Measurements from ENCODE around the gene ZNF318.
"Not testable (repeated sequence)": the region's sequence is repeated elsewhere in the genome, so short reads cannot be mapped to it uniquely, and the experiment has no call there.

ZNF318 gene

DNA sequence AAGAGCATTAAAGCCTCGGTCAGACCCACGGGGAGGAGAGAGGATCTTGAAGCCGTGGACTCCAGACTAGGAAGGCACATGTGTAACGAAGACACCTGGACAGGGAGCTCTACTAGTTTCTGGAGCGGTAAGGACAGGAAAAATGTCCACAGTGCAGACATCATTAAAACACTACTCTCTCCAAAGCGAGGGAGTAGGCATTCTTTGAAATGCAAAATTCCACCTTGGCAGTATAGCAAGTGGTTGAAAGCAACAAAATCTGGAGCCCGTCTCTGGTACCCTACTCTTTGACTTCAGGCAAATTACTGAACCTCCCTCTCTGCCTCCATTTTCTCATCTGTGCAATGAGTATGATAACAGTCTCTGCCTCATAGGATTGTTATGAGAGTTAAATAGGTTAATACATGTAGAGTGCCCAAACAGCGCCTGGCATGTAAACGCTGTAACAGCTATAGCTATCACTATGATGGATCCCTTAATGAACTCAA, 60.4 kb downstream of the ZNF318 start:
- Histone ChIP-seq H3K9ac (ENCODE audit: low read length) (peak overlapping the region; percentile 44), H3K27ac (ENCODE audit: low read depth, low read length) (no peak overlapping the region; the same call in 1 of the 2 replicates), H3K27me3 (ENCODE audit: control insufficient read depth, insufficient read depth, low read length) (0 out of 2 replicates have a peak, but pooled peaks cover 6% of the 10 kb centered on the region), H3K9me3 (ENCODE audit: control insufficient read depth, insufficient read depth, low read depth, low read length) (no peaks in the 10 kb centered on the region), H3K4me3 (ENCODE audit: low read depth, low read length) (peak overlapping the region; percentile 71), H3K4me1 (ENCODE audit: control insufficient read depth, insufficient read depth, low read length) (peaks cover 17% of the 10 kb centered on the region), H3K36me3 (ENCODE audit: control insufficient read depth, insufficient read depth, low read length) (0 out of 2 replicates have a peak, but pooled peaks cover 3% of the 10 kb centered on the region)

DNA sequence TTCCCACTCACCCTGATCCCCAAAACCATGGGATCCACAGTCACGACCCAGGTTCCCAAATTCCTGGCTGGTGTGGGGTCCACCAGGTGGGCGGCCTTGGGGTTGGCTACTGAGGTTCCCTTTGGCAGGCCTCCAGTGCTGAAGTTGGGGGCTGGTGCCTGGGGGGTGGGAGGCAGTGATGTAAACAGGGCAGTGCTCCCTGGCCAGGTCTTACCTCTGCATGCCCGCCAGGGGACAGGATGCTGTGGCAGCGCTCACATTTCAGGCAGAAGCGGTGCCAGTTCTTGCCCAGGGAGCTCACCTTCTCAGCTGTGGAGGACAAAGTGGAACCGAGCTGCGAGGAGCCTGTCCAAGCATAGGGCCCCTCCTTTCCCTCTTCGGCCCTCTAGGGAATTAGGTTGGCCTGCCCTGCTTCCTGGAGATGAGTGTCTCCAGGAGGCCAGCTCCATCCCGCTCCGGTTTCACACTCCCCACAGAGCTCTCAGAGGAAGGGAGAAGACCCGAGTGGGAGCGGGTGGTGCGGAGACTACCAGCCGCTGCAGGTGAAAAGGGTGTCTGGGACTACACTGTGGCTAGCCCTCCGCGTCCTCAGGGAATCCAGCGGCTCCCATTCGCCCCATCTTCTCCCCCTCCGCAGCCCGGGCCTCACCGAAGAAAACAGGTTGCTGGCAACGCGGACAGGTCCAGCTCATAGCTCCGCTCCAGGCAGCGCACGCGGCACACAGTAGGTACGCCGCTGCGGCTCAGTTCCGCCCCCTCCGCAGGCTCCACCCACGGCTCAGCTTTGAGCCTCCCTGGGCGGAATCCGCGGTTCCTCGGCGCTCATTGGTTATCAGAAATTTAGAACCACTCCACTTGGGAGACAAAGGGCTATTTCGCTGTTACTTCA, 61.1 kb downstream of the ZNF318 start, which contains the start of gene CRIP3:
Gene CRIP3, minus strand, starts transcription at position 726 of the 889 bp plus-strand sequence. Its CDS starts 34 bp downstream, at position 692.
- Histone ChIP-seq H3K9me3 (ENCODE audit: control insufficient read depth, insufficient read depth, low read depth, low read length) (no peaks in the 10 kb centered on the region), H3K36me3 (ENCODE audit: control insufficient read depth, insufficient read depth, low read length) (0 out of 2 replicates have a peak, but pooled peaks cover 3% of the 10 kb centered on the region), H3K9ac (ENCODE audit: low read length) (peak within 1 kb of the TSS; percentile 44), H3K27ac (ENCODE audit: low read depth, low read length) (no peak within 1 kb of the TSS; the same call in 1 of the 2 replicates), H3K4me3 (ENCODE audit: low read depth, low read length) (peak within 1 kb of the TSS; percentile 71), H3K27me3 (ENCODE audit: control insufficient read depth, insufficient read depth, low read length) (0 out of 2 replicates have a peak, but pooled peaks cover 6% of the 10 kb centered on the region), H3K4me1 (ENCODE audit: control insufficient read depth, insufficient read depth, low read length) (peaks cover 17% of the 10 kb centered on the region)

DNA sequence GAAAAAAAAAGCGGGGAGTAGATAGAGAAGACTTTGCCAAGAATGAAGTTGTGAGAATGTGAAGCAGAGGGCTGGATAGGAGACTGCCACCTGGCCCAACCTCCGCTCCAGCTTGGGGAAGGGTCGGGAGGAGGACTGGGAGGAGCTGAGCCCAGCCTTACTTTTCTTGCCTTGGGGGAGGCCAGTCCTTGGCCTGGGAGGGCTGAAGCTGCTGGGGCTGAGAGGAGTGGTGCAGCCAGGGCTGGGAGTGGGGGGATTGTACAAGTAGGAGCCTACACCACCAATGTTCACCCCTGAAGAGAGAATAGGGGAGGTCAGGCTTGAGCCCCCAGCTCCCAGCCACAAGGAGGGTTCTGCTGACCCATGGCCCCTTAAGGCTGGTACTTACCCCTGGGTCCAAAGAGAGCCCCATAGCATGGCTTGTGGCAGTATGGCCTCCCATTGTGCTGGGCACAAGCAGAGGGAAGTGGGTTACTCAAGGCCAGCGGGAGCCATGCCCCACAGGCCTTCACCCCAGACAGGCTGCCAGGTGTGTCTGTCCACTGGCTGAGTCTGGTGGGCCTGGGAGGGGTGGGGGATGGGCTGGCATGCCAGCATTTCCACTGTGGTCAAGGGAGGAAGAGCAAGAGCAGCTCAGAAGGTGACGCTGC, 61.9 kb downstream of the ZNF318 start:
- no peak overlapping the region for H3K9ac ChIP-seq (ENCODE audit: low read length)
- no peaks in the 10 kb centered on the region for H3K9me3 ChIP-seq (ENCODE audit: control insufficient read depth, insufficient read depth, low read depth, low read length)
- H3K27ac ChIP-seq (ENCODE audit: low read depth, low read length): no peak overlapping the region
- 0 out of 2 replicates have a peak, but pooled peaks cover 6% of the 10 kb centered on the region for H3K27me3 ChIP-seq (ENCODE audit: control insufficient read depth, insufficient read depth, low read length)
- H3K4me1 ChIP-seq (ENCODE audit: control insufficient read depth, insufficient read depth, low read length): peaks cover 17% of the 10 kb centered on the region
- peak overlapping the region; percentile 71 for H3K4me3 ChIP-seq (ENCODE audit: low read depth, low read length)
- 0 out of 2 replicates have a peak, but pooled peaks cover 3% of the 10 kb centered on the region for H3K36me3 ChIP-seq (ENCODE audit: control insufficient read depth, insufficient read depth, low read length)

DNA sequence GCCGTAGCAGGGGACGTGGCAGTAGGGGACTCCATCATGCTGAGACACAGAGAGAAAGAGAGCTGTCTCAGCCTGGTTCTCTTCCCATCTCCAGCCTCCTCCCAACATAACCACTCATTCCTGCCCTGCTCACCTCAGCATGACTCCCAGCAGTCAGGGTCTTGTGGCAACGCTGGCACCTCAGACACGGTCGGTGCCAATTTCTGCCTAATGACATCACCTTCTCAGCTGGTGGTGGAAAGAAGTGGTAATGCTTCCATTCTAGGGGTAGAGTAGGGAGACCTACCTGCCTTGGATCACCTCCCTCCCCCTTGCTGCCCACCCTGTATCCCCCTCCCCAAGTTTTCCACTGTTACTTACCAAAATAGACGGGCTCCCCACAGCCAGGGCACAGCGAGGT, 63.4 kb downstream of the ZNF318 start:
- 0 out of 2 replicates have a peak, but pooled peaks cover 6% of the 10 kb centered on the region for H3K27me3 ChIP-seq (ENCODE audit: control insufficient read depth, insufficient read depth, low read length)
- H3K9me3 ChIP-seq (ENCODE audit: control insufficient read depth, insufficient read depth, low read depth, low read length): no peaks in the 10 kb centered on the region
- H3K36me3 ChIP-seq (ENCODE audit: control insufficient read depth, insufficient read depth, low read length): 0 out of 2 replicates have a peak, but pooled peaks cover 3% of the 10 kb centered on the region
- H3K4me3 ChIP-seq (ENCODE audit: low read depth, low read length): no peak overlapping the region
- peaks cover 17% of the 10 kb centered on the region for H3K4me1 ChIP-seq (ENCODE audit: control insufficient read depth, insufficient read depth, low read length)
- H3K9ac ChIP-seq (ENCODE audit: low read length): no peak overlapping the region
- H3K27ac ChIP-seq (ENCODE audit: low read depth, low read length): no peak overlapping the region

DNA sequence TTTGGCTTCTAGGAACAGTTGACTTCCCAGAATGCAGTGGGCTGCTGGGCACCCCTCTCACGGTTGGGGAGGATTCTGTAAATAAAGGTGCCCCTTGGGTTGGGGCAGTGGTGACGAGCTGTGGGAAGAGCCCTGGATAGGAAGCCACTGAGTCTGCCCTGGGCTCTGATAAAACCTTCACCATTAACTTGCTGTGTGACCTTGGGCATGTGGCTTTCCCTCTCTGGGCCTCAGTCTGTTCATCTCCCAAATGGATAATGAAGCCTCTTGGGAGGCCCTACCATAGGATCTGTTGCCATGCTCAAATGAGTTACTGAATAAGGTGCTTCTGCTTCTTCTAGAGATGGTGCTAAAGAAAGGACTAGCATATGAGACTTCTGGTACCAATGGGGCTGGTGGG, 64.6 kb downstream of the ZNF318 start:
- 0 out of 2 replicates have a peak, but pooled peaks cover 6% of the 10 kb centered on the region for H3K27me3 ChIP-seq (ENCODE audit: control insufficient read depth, insufficient read depth, low read length)
- no peak overlapping the region for H3K9ac ChIP-seq (ENCODE audit: low read length)
- 0 out of 2 replicates have a peak, but pooled peaks cover 3% of the 10 kb centered on the region for H3K36me3 ChIP-seq (ENCODE audit: control insufficient read depth, insufficient read depth, low read length)
- no peaks in the 10 kb centered on the region for H3K9me3 ChIP-seq (ENCODE audit: control insufficient read depth, insufficient read depth, low read depth, low read length)
- peaks cover 17% of the 10 kb centered on the region for H3K4me1 ChIP-seq (ENCODE audit: control insufficient read depth, insufficient read depth, low read length)
- no peak overlapping the region for H3K27ac ChIP-seq (ENCODE audit: low read depth, low read length)
- no peak overlapping the region for H3K4me3 ChIP-seq (ENCODE audit: low read depth, low read length)

DNA sequence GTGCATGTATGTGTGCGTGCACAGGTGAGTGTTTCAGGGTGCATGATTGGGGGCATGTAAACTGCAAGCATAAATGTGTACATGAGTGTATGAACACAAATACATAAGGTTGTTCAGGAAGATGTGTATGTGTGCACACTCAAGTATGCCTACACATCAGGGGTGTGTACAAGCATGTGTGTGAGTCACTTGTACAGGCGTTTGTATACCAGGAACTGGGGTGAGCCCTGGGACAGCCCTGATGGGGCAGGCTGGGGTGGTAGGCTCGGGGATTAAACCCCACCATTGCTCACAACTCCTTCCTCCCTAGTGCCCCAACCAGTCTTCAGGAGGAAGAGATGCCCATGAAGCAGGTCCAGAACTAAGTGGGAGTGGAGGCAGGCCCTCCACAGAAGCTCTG, 65.1 kb downstream of the ZNF318 start:
- H3K9ac ChIP-seq (ENCODE audit: low read length): no peak overlapping the region
- H3K27me3 ChIP-seq (ENCODE audit: control insufficient read depth, insufficient read depth, low read length): 0 out of 2 replicates have a peak, but pooled peaks cover 6% of the 10 kb centered on the region
- H3K4me1 ChIP-seq (ENCODE audit: control insufficient read depth, insufficient read depth, low read length): peaks cover 17% of the 10 kb centered on the region

DNA sequence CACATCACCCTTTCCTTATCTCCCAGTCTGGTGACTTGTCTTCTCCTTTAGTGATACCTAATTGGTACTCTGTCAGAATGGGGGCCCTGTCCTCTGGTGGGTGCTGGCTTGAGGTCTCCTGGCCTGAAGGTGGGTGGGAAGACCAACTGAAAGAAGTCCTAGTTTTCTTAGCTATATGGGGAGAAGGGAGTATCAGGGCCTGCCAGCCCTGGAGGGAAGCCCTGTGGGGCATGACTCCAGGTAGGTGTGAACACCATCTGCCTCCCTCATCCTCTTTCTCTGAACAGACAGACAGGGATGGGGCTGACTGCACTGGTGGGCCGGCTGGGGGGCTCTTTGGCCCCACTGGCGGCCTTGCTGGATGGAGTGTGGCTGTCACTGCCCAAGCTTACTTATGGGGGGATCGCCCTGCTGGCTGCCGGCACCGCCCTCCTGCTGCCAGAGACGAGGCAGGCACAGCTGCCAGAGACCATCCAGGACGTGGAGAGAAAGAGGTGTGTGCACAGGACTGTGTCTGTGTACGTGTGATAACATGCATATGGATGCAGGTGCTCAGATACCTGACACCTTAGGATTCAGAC, 65.6 kb downstream of the ZNF318 start:
- H3K27ac ChIP-seq (ENCODE audit: low read depth, low read length): no peak overlapping the region
- 0 out of 2 replicates have a peak, but pooled peaks cover 3% of the 10 kb centered on the region for H3K36me3 ChIP-seq (ENCODE audit: control insufficient read depth, insufficient read depth, low read length)
- peaks cover 12% of the 10 kb centered on the region for H3K4me1 ChIP-seq (ENCODE audit: control insufficient read depth, insufficient read depth, low read length)
- H3K9ac ChIP-seq (ENCODE audit: low read length): no peak overlapping the region
- H3K9me3 ChIP-seq (ENCODE audit: control insufficient read depth, insufficient read depth, low read depth, low read length): no peaks in the 10 kb centered on the region
- no peak overlapping the region for H3K4me3 ChIP-seq (ENCODE audit: low read depth, low read length)
- H3K27me3 ChIP-seq (ENCODE audit: control insufficient read depth, insufficient read depth, low read length): 0 out of 2 replicates have a peak, but pooled peaks cover 6% of the 10 kb centered on the region

More for the DNA sequence above, 65.1 kb downstream of the ZNF318 start:
- no peak overlapping the region for H3K4me3 ChIP-seq (ENCODE audit: low read depth, low read length)
- 0 out of 2 replicates have a peak, but pooled peaks cover 3% of the 10 kb centered on the region for H3K36me3 ChIP-seq (ENCODE audit: control insufficient read depth, insufficient read depth, low read length)
- H3K9me3 ChIP-seq (ENCODE audit: control insufficient read depth, insufficient read depth, low read depth, low read length): no peaks in the 10 kb centered on the region
- no peak overlapping the region for H3K27ac ChIP-seq (ENCODE audit: low read depth, low read length)

DNA sequence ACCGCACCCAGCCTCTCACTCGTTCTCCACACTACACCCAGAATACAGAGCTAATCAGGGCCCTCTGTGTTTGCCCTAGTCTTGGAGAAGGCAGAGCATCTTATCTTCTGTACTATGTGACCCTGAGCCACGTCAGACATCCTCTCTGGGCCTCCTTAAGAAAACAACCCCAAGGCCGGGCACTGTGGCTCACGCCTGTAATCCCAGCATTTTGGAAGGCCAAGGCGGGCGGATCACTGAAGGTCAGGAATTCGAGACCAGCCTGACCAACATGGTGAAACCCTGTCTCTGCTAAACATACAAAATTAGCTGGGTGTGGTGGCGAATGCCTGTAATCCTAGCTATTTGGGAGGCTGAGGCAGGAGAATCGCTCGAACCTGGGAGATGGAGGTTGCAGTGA, 66.4 kb downstream of the ZNF318 start:
- not testable (repeated sequence) for H3K36me3 ChIP-seq (ENCODE audit: control insufficient read depth, insufficient read depth, low read length); H3K4me3 ChIP-seq (ENCODE audit: low read depth, low read length); H3K4me1 ChIP-seq (ENCODE audit: control insufficient read depth, insufficient read depth, low read length); H3K9ac ChIP-seq (ENCODE audit: low read length); H3K27me3 ChIP-seq (ENCODE audit: control insufficient read depth, insufficient read depth, low read length); H3K9me3 ChIP-seq (ENCODE audit: control insufficient read depth, insufficient read depth, low read depth, low read length); H3K27ac ChIP-seq (ENCODE audit: low read depth, low read length)

DNA sequence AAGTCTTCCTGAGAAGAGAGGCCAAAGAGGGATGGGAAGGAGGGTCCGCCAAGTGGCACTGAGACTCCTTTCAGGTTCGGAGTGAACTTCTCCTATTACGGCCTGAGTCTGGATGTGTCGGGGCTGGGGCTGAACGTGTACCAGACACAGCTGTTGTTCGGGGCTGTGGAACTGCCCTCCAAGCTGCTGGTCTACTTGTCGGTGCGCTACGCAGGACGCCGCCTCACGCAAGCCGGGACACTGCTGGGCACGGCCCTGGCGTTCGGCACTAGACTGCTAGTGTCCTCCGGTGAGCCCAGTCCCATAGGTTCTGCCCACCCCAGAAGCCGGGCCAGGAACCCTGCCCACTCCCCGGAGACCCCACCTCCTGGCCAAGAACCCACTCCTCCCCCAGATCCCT, 67.3 kb downstream of the ZNF318 start:
- H3K27me3 ChIP-seq (ENCODE audit: control insufficient read depth, insufficient read depth, low read length): no peaks in the 10 kb centered on the region
- no peak overlapping the region for H3K27ac ChIP-seq (ENCODE audit: low read depth, low read length)

DNA sequence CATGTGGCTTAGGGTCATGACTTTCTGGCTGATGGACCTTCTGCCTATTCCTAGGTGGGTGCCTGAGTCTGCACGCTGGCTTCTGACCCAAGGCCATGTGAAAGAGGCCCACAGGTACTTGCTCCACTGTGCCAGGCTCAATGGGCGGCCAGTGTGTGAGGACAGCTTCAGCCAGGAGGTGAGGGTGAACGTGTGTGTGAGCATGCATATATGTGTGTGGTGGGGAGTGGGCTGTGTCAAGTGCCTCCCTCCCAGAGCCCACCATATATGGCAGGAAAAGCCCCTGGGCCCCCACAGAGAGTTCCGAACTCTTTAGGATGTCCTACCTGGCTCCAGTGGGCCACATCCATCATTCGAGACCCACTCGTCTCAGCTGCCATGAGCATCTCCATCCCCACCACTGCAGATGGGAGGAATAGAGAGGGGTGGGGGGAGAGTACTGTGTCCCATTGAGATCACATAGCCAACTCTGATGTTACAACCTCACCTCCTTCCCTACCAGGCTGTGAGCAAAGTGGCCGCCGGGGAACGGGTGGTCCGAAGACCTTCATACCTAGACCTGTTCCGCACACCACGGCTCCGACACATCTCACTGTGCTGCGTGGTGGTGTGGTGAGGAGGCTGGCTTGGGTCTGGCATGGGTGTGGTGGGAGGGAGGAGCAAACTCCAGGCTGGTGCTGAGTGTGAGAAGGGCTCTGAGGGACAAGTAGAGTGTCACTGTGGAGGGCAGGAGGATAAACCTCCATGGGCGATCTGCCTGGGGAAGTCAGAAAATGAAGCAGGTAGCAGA, 68.2 kb downstream of the ZNF318 start:
- H3K4me1 ChIP-seq (ENCODE audit: control insufficient read depth, insufficient read depth, low read length): 0 out of 2 replicates have a peak, but pooled peaks cover 8% of the 10 kb centered on the region
- H3K9ac ChIP-seq (ENCODE audit: low read length): no peak overlapping the region
- H3K27me3 ChIP-seq (ENCODE audit: control insufficient read depth, insufficient read depth, low read length): 0 out of 2 replicates have a peak, but pooled peaks cover 4% of the 10 kb centered on the region
- H3K9me3 ChIP-seq (ENCODE audit: control insufficient read depth, insufficient read depth, low read depth, low read length): no peaks in the 10 kb centered on the region
- H3K4me3 ChIP-seq (ENCODE audit: low read depth, low read length): no peak overlapping the region
- H3K36me3 ChIP-seq (ENCODE audit: control insufficient read depth, insufficient read depth, low read length): 0 out of 2 replicates have a peak, but pooled peaks cover 3% of the 10 kb centered on the region
- no peak overlapping the region for H3K27ac ChIP-seq (ENCODE audit: low read depth, low read length)

More for the DNA sequence above, 67.3 kb downstream of the ZNF318 start:
- H3K9ac ChIP-seq (ENCODE audit: low read length): no peak overlapping the region
- H3K36me3 ChIP-seq (ENCODE audit: control insufficient read depth, insufficient read depth, low read length): 0 out of 2 replicates have a peak, but pooled peaks cover 3% of the 10 kb centered on the region
- H3K4me1 ChIP-seq (ENCODE audit: control insufficient read depth, insufficient read depth, low read length): 0 out of 2 replicates have a peak, but pooled peaks cover 5% of the 10 kb centered on the region
- no peaks in the 10 kb centered on the region for H3K9me3 ChIP-seq (ENCODE audit: control insufficient read depth, insufficient read depth, low read depth, low read length)
- H3K4me3 ChIP-seq (ENCODE audit: low read depth, low read length): no peak overlapping the region
